Effector memory CD4-positive, alpha-beta T cell (primary cell): ENCODE measurements around the gene C21orf58.

Source experiments
- DNase-seq, 3 donors: peaks; one replicate each; pipeline ENCODE4 v3.0.0-alpha.2; 2020
- H3K27ac ChIP-seq: 2 replicates; pipeline ENCODE4 v1.7.0; 2013; ENCODE audit warnings: mild to moderate bottlenecking, low read length, moderate library complexity; ENCODE audit not compliant: insufficient read depth, poor library complexity, severe bottlenecking
- H3K27me3 ChIP-seq: replicated peaks from 2 replicates; pipeline ENCODE4 v1.7.0; 2013; ENCODE audit warnings: mild to moderate bottlenecking, low read length; ENCODE audit not compliant: insufficient read depth, control insufficient read depth, poor library complexity, severe bottlenecking
- H3K36me3 ChIP-seq: 2 replicates; pipeline ENCODE4 v1.7.0; 2013; ENCODE audit warnings: mild to moderate bottlenecking, low read length, moderate library complexity; ENCODE audit not compliant: control insufficient read depth, insufficient read depth
- H3K4me1 ChIP-seq: 2 replicates; pipeline ENCODE4 v1.7.0; 2013; ENCODE audit warnings: low read length, mild to moderate bottlenecking; ENCODE audit not compliant: control insufficient read depth, insufficient read depth, poor library complexity, severe bottlenecking
- H3K4me3 ChIP-seq: 2 replicates; pipeline ENCODE4 v1.7.0; 2013; ENCODE audit warnings: low read length, low read depth, mild to moderate bottlenecking; ENCODE audit not compliant: insufficient read depth, poor library complexity, severe bottlenecking
- H3K9me3 ChIP-seq: 2 replicates; pipeline ENCODE4 v1.7.0; 2013; ENCODE audit warnings: mild to moderate bottlenecking, low read length, moderate library complexity; ENCODE audit not compliant: control insufficient read depth

The C21orf58 gene

DNA sequence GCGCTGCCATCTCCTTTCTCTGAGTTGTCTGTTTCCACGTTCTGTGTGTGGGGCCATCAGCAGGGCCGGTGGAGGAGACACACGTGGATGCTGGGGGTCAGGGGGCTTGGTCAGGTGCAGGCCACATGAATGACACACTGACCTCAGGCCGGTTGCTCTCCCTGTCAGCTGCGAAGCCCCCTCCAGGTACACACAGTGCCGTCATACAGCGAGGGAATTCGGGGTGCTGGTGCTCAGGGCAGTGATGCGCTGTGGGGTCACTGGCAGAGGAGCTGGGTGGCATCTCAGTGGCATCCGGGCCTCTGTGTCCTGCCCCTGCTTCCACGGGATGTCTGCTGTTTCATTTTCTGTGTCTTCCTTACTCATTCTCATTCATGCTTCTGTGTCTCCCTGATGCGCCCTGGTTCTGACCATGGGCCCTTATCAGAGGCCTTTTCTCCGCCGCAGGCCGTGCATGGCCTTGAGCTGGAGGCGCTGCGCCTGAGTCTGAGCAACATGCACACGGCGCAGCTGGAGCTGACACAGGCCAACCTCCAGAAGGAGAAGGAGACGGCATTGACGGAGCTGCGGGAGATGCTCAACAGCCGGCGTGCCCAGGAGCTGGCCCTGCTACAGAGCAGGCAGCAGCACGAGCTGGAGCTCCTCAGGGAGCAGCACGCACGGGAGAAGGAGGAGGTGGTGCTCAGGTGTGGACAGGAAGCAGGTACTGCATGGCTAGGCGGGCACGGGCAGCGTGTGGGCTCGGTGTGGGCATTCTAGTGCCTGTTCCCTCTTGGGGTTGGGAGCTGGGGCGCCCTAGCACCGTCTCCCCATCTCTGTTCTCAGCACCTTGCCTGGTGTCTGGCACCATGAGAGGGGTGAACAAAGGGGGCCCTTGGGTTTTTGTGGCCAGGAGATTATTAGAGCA, 22.9 kb upstream of the C21orf58 start:
- H3K27ac ChIP-seq = no peak overlapping the region
- H3K4me1 ChIP-seq = no peaks in the 10 kb centered on the region
- no peak for DNase-seq
- H3K27me3 ChIP-seq = no peaks in the 10 kb centered on the region
- no peaks in the 10 kb centered on the region for H3K9me3 ChIP-seq
- peaks cover 57% of the 10 kb centered on the region for H3K36me3 ChIP-seq
- no peak overlapping the region for H3K4me3 ChIP-seq

- no peaks in the 10 kb centered on the region for H3K27me3 ChIP-seq
- no peaks in the 10 kb centered on the region for H3K4me1 ChIP-seq
- H3K9me3 ChIP-seq = no peaks in the 10 kb centered on the region
- H3K27ac ChIP-seq = no peak overlapping the region
- no peak for DNase-seq
- no peak overlapping the region for H3K4me3 ChIP-seq
- H3K36me3 ChIP-seq = peaks cover 50% of the 10 kb centered on the region
These were observed 22.2 kb upstream of the C21orf58 start for GRCh38 chr21:46345861-46346260.

- Histone ChIP-seq H3K4me1 (no peaks in the 10 kb centered on the region), H3K36me3 (peaks cover 37% of the 10 kb centered on the region), H3K9me3 (no peaks in the 10 kb centered on the region), H3K27me3 (no peaks in the 10 kb centered on the region), H3K27ac (no peak overlapping the region), H3K4me3 (no peak overlapping the region)
- DNase-seq = no peak
These were observed 20.7 kb upstream of the C21orf58 start for GRCh38 chr21:46344219-46344915.

GRCh38 chr21:46340998-46341397, 17.3 kb upstream of the C21orf58 start:
- H3K36me3 ChIP-seq = peaks cover 17% of the 10 kb centered on the region
- no peaks in the 10 kb centered on the region for H3K9me3 ChIP-seq
- H3K27me3 ChIP-seq = no peaks in the 10 kb centered on the region
- H3K4me3 ChIP-seq = no peak overlapping the region
- no peaks in the 10 kb centered on the region for H3K4me1 ChIP-seq
- H3K27ac ChIP-seq = no peak overlapping the region
- DNase-seq = no peak

- no peaks in the 10 kb centered on the region for H3K4me1 ChIP-seq
- H3K4me3 ChIP-seq = no peak overlapping the region
- no peaks in the 10 kb centered on the region for H3K27me3 ChIP-seq
- H3K27ac ChIP-seq = no peak overlapping the region
- no peaks in the 10 kb centered on the region for H3K9me3 ChIP-seq
- H3K36me3 ChIP-seq = peaks cover 24% of the 10 kb centered on the region
- no peak for DNase-seq
These were observed 12.9 kb upstream of the C21orf58 start for GRCh38 chr21:46336603-46337002.

DNA sequence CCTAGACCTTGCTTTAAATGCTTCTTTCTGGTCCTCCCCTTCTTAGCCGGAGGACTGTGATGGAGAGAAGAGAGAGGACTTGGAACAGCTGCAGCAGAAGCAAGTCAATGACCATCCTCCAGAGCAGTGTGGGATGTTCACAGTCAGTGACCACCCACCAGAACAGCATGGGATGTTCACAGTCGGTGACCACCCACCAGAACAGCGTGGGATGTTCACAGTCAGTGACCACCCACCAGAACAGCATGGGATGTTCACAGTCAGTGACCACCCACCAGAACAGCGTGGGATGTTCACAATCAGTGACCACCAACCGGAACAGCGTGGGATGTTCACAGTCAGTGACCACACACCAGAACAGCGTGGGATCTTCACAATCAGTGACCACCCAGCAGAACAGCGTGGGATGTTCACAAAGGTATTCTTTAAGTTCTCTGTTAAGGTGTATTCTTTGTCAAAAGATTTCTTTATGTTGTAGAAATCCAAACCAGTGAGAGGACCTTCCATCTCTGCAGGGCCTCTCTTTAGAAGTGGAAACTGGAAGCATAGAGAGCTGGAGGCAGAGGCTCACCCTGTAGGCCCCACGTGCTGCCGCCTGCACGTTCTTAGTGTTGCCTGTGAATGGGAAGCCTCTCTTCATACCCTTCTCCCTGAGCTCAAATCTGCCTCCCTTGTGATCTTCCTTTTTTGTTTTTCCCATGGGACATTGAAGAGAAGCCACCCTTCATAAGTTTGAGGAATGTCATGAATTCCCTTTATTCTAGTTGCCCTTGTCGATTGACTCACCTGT, 10.9 kb upstream of the C21orf58 start:
- peaks cover 24% of the 10 kb centered on the region for H3K36me3 ChIP-seq
- no peaks in the 10 kb centered on the region for H3K27me3 ChIP-seq
- no peak overlapping the region for H3K4me3 ChIP-seq
- H3K9me3 ChIP-seq = no peaks in the 10 kb centered on the region
- no peaks in the 10 kb centered on the region for H3K4me1 ChIP-seq
- DNase-seq = no peak
- no peak overlapping the region for H3K27ac ChIP-seq

- Histone ChIP-seq H3K4me1 (peaks cover 9% of the 10 kb centered on the region), H3K36me3 (peaks cover 7% of the 10 kb centered on the region), H3K4me3 (no peak overlapping the region), H3K27me3 (no peaks in the 10 kb centered on the region), H3K9me3 (no peaks in the 10 kb centered on the region), H3K27ac (no peak overlapping the region)
- no peak for DNase-seq
These were observed 6.1 kb upstream of the C21orf58 start for GRCh38 chr21:46329796-46330195.

DNA sequence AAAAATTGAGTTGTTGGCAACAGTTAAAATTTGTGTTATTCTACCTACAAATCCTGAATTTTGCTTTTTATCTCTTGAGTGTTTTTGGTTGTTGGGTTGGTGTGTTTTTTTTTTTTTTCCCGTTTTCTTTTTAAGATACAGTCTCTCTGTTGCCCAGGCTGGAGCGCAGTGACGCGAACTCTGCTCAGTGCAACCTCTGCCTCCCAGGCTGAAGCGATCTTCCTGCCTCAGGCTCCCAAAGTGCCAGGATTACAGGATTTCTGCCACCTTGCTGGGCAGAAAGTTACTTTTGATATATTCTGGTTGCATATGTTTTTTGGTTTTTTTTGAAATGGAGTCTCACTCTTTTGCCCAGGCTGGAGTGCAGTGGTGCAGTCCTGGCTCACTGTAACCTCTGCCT, 4.5 kb upstream of the C21orf58 start:
- Histone ChIP-seq H3K4me1 (peaks cover 10% of the 10 kb centered on the region), H3K9me3 (no peaks in the 10 kb centered on the region), H3K27ac (no peak overlapping the region), H3K4me3 (no peak overlapping the region), H3K36me3 (no peaks in the 10 kb centered on the region), H3K27me3 (no peaks in the 10 kb centered on the region)
- no peak for DNase-seq

DNA sequence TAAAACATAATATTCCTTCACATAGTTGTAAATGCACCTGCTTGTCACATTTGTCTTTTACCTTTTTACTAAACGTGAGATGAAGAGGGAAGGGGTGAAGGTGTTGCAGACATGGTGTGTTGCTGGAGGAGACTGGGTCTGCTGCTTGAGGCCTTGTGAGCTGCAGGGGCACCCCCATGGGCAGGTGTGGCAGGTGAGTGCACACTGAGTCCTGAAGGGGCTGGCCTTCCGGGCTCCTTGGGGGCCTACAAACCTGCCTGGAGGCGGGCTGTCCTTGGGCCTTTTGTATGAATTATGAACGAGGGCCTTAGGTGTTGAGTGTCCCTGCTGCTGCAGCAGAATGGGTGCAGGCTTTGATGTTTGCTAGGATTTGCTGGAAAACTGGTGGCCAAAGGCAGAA, 4.0 kb upstream of the C21orf58 start:
- Histone ChIP-seq H3K27me3 (no peaks in the 10 kb centered on the region), H3K27ac (no peak overlapping the region), H3K4me3 (no peak overlapping the region), H3K9me3 (no peaks in the 10 kb centered on the region), H3K4me1 (peaks cover 14% of the 10 kb centered on the region), H3K36me3 (no peaks in the 10 kb centered on the region)
- DNase-seq = no peak
